MM.1S (cell line): ENCODE results near the gene ZBTB11.
"Not testable (repeated sequence)": the region's sequence is repeated elsewhere in the genome, so short reads cannot be mapped to it uniquely, and the experiment has no call there.

ENCODE experiments used
- DNase-seq: peaks from one replicate; pipeline ENCODE4 v3.0.0-alpha.2; 2015
- H2AFZ ChIP-seq: fragments of 300-600 bp; sonication (generic); 2 replicates; pipeline ENCODE4 v1.6.0; 2016; ENCODE audit warnings: antibody characterized with exemption, low read length
- H3F3A ChIP-seq: fragments of 300-600 bp; sonication (generic); 2 replicates; pipeline ENCODE4 v1.6.1; 2016; ENCODE audit warnings: mild to moderate bottlenecking, antibody characterized with exemption, low read length, moderate library complexity, mixed read lengths; ENCODE audit not compliant: insufficient read depth
- H3K27ac ChIP-seq: fragments of 300-600 bp; sonication (generic); 2 replicates; pipeline ENCODE4 v1.5.1; 2016; ENCODE audit warnings: mild to moderate bottlenecking, low read length
- H3K27me3 ChIP-seq: fragments of 300-600 bp; sonication (generic); replicated peaks from 2 replicates; pipeline ENCODE4 v1.6.0; 2016; ENCODE audit warnings: low read length; ENCODE audit not compliant: insufficient read depth
- H3K36me3 ChIP-seq: fragments of 300-600 bp; sonication (generic); replicated peaks from 2 replicates; pipeline ENCODE4 v1.6.1; 2016; ENCODE audit warnings: mild to moderate bottlenecking, low read length, mixed read lengths; ENCODE audit not compliant: insufficient read depth
- H3K4me1 ChIP-seq: fragments of 300-600 bp; sonication (generic); 2 replicates; pipeline ENCODE4 v1.6.1; 2016; ENCODE audit warnings: low read length, mixed read lengths
- H3K4me2 ChIP-seq: fragments of 300-600 bp; sonication (generic); 2 replicates; pipeline ENCODE4 v1.6.0; 2016; ENCODE audit warnings: low read depth, low read length
- H3K4me3 ChIP-seq: fragments of 300-600 bp; sonication (generic); 2 replicates; pipeline ENCODE4 v1.5.1; 2016; ENCODE audit warnings: low read length, mixed read lengths
- H3K79me2 ChIP-seq: fragments of 300-600 bp; sonication (generic); 2 replicates; pipeline ENCODE4 v1.6.1; 2016; ENCODE audit warnings: mixed run types, low read length, mixed read lengths
- H3K9ac ChIP-seq: fragments of 300-600 bp; sonication (generic); 2 replicates; pipeline ENCODE4 v1.6.1; 2016; ENCODE audit warnings: low read length, mixed read lengths
- H3K9me2 ChIP-seq: fragments of 300-600 bp; sonication (generic); replicated peaks from 2 replicates; pipeline ENCODE4 v1.6.1; 2016; ENCODE audit warnings: mild to moderate bottlenecking, low read length, mixed read lengths; ENCODE audit not compliant: insufficient read depth
- H3K9me3 ChIP-seq: fragments of 300-600 bp; sonication (generic); replicated peaks from 2 replicates; pipeline ENCODE4 v1.6.1; 2016; ENCODE audit warnings: mild to moderate bottlenecking, low read length, mixed read lengths; ENCODE audit not compliant: insufficient read depth
- H4K20me1 ChIP-seq: fragments of 300-600 bp; sonication (generic); 2 replicates; pipeline ENCODE4 v1.6.1; 2016; ENCODE audit warnings: mild to moderate bottlenecking, low read length, moderate library complexity, mixed read lengths; ENCODE audit not compliant: insufficient read depth
- CTCF ChIP-seq: fragments of 300-600 bp; sonication (generic); IDR thresholded peaks from 2 replicates; pipeline ENCODE4 v1.5.1; 2016; ENCODE audit warnings: antibody characterized with exemption, low read length, mixed read lengths
- EZH2 ChIP-seq: fragments of 300-600 bp; sonication (generic); optimal IDR thresholded peaks from 2 replicates; pipeline ENCODE3; 2017; ENCODE audit warnings: low read depth, mild to moderate bottlenecking, antibody characterized with exemption, low read length, mixed read lengths
- EZH2phosphoT487 ChIP-seq: fragments of 300-600 bp; sonication (generic); IDR thresholded peaks from 2 replicates; pipeline ENCODE4 v1.6.1; 2018; ENCODE audit warnings: antibody characterized with exemption, low read length

The ZBTB11 gene

GRCh38 chr3:101680466-101680865 lies 3.5 kb upstream of the ZBTB11 start:
- Histone ChIP-seq H2AFZ (no peak overlapping the region), H3K9ac (no peak overlapping the region), H3K9me3 (no peaks in the 10 kb centered on the region), H3F3A (peaks cover 52% of the 10 kb centered on the region), H3K4me3 (no peak overlapping the region), H3K36me3 (peaks cover 15% of the 10 kb centered on the region), H3K27me3 (no peaks in the 10 kb centered on the region), H3K79me2 (peaks cover 74% of the 10 kb centered on the region), H3K4me1 (peaks cover 15% of the 10 kb centered on the region), H4K20me1 (no peaks in the 10 kb centered on the region; the same call in 1 of the 2 replicates), H3K27ac (no peak overlapping the region), H3K4me2 (no peak overlapping the region), H3K9me2 (no peaks in the 10 kb centered on the region)
- DNase-seq, result no peak
- TF ChIP-seq EZH2, result no peak

GRCh38 chr3:101678837-101679236 lies 1.9 kb upstream of the ZBTB11 start:
- DNase-seq, H3K9ac ChIP-seq, H2AFZ ChIP-seq, H3K9me2 ChIP-seq, H4K20me1 ChIP-seq, H3K27me3 ChIP-seq, H3K27ac ChIP-seq, H3K4me2 ChIP-seq, H3K9me3 ChIP-seq, H3K4me3 ChIP-seq: not testable (repeated sequence)
- H3K4me1 ChIP-seq, result peaks cover 22% of the 10 kb centered on the region
- peaks cover 74% of the 10 kb centered on the region for H3K79me2 ChIP-seq
- H3K36me3 ChIP-seq, result peaks cover 15% of the 10 kb centered on the region
- H3F3A ChIP-seq, result peaks cover 46% of the 10 kb centered on the region

GRCh38 chr3:101677436-101678286 lies 729 bp upstream of the ZBTB11 start:
- H3K36me3 ChIP-seq, result peaks cover 15% of the 10 kb centered on the region
- TF ChIP-seq EZH2, result no peak
- H3K9me3 ChIP-seq, result no peaks in the 10 kb centered on the region
- H3K4me2 ChIP-seq, result peak overlapping the region; percentile 89
- peak overlapping the region; percentile 98 for H3K9ac ChIP-seq
- peak overlapping the region; percentile 95; the same call in 1 of the 2 replicates for H3K27ac ChIP-seq
- DNase-seq, result no peak
- no peaks in the 10 kb centered on the region; the same call in 1 of the 2 replicates for H4K20me1 ChIP-seq
- peak overlapping the region; percentile 68 for H2AFZ ChIP-seq
- peaks cover 39% of the 10 kb centered on the region for H3F3A ChIP-seq
- no peaks in the 10 kb centered on the region for H3K9me2 ChIP-seq
- peaks cover 74% of the 10 kb centered on the region for H3K79me2 ChIP-seq
- H3K4me1 ChIP-seq, result peaks cover 15% of the 10 kb centered on the region
- peak overlapping the region; percentile 100 for H3K4me3 ChIP-seq
- H3K27me3 ChIP-seq, result no peaks in the 10 kb centered on the region

GRCh38 chr3:101676216-101676764 lies 642 bp downstream of the ZBTB11 start:
- H3K9me3 ChIP-seq, result no peaks in the 10 kb centered on the region
- peak overlapping the region; percentile 89 for H3K4me2 ChIP-seq
- TF ChIP-seq EZH2phosphoT487, result no peak
- TF ChIP-seq EZH2, result no peak
- no peak for TF ChIP-seq CTCF
- peak; percentile 98 for DNase-seq
- peak overlapping the region; percentile 100 for H3K4me3 ChIP-seq
- H3F3A ChIP-seq, result peaks cover 30% of the 10 kb centered on the region
- H3K27ac ChIP-seq, result peak overlapping the region; percentile 95
- peak overlapping the region; percentile 99 for H2AFZ ChIP-seq
- no peaks in the 10 kb centered on the region for H4K20me1 ChIP-seq
- H3K79me2 ChIP-seq, result peaks cover 74% of the 10 kb centered on the region
- peak overlapping the region; percentile 98 for H3K9ac ChIP-seq
- H3K27me3 ChIP-seq, result no peaks in the 10 kb centered on the region
- peaks cover 9% of the 10 kb centered on the region for H3K36me3 ChIP-seq
- peaks cover 15% of the 10 kb centered on the region for H3K4me1 ChIP-seq
- no peaks in the 10 kb centered on the region for H3K9me2 ChIP-seq
